Gastrocnemius medialis (tissue), 4 donors: ENCODE measurements around the gene SEC16A.

Source experiments
- CTCF ChIP-seq, 5 experiments: fragments of 450-650 bp in 3 of 5; fragments of 200-600 bp in 2 of 5; sonication (generic) in 2 of 5; IDR thresholded peaks in 4 of 5; conservative IDR thresholded peaks in 1 of 5; 1 replicate in 4 of 5; 2 replicates in 1 of 5; pipeline ENCODE4 v1.5.1; 2016 to 2019; ENCODE audit warnings: antibody characterized with exemption in 5 of 5, mild to moderate bottlenecking in 3 of 5, moderate library complexity in 3 of 5
- POLR2A ChIP-seq, 2 donors: fragments of 450-650 bp; IDR thresholded peaks; one replicate each; pipeline ENCODE4 v1.6.1; 2017; ENCODE audit warnings: antibody characterized with exemption in 2 of 2, mild to moderate bottlenecking in 2 of 2, moderate library complexity in 2 of 2

GRCh38 chr9:136423432-136424146 lies 59.3 kb downstream of the SEC16A start:
- TF ChIP-seq POLR2A (IDR thresholded peaks at IDR 0.05) (no peak), CTCF (IDR thresholded peaks at IDR 0.05 in 4 of 5, conservative IDR thresholded peaks at IDR 0.05 in 1 of 5) (no peak)
